Progenitor cell of endocrine pancreas (in vitro differentiated cells): ENCODE measurements around the gene GRWD1. TPM values are rescaled to one million over a fixed set of nuclear protein-coding genes. Genes with fewer than 3 reads are reported as not detected.
A peak's percentile ranks its signal among the peaks of the same experiment; 100 is the strongest.

Source experiments
- DNase-seq: peaks from one replicate; pipeline ENCODE4 v3.0.0; 2021; ENCODE audit warnings: low spot score; ENCODE audit not compliant: unreplicated experiment
- H3K27ac Mint-ChIP-seq: 2 replicates; pipeline ENCODE4 v1.8.0; 2021; ENCODE audit warnings: mild to moderate bottlenecking, moderate library complexity, mixed read lengths
- H3K27me3 Mint-ChIP-seq: 2 replicates; pipeline ENCODE4 v1.8.0; 2021; ENCODE audit warnings: mixed read lengths
- H3K36me3 Mint-ChIP-seq: 2 replicates; pipeline ENCODE4 v1.8.0; 2022; ENCODE audit warnings: mixed read lengths; ENCODE audit not compliant: insufficient read depth
- H3K4me1 Mint-ChIP-seq: 2 replicates; pipeline ENCODE4 v1.8.0; 2021; ENCODE audit warnings: low read depth, mixed read lengths
- H3K4me3 Mint-ChIP-seq: 2 replicates; pipeline ENCODE4 v1.8.0; 2021; ENCODE audit warnings: low read depth, mild to moderate bottlenecking, moderate library complexity, mixed read lengths
- H3K9me3 Mint-ChIP-seq: 2 replicates; pipeline ENCODE4 v1.8.0; 2021; ENCODE audit warnings: low read depth, mixed read lengths
- CTCF ChIP-seq: fragments of 200-600 bp; sonication (generic); IDR thresholded peaks from one replicate; pipeline ENCODE4 v1.5.0; 2021; ENCODE audit warnings: antibody characterized with exemption, mild to moderate bottlenecking; ENCODE audit not compliant: unreplicated experiment
- total RNA-seq: library from RNA; stranded (reverse); gene quantifications from 2 replicates; pipeline ENCODE4 v1.2.1, GENCODE V29; 2021

The GRWD1 gene
- total RNA-seq, 1 donor from 2014 or later = 35.9 TPM

- no peaks in the 10 kb centered on the region for H3K27me3 Mint-ChIP-seq
- no peaks in the 10 kb centered on the region for H3K9me3 Mint-ChIP-seq
- H3K27ac Mint-ChIP-seq = no peak overlapping the region
- no peak for TF ChIP-seq CTCF
- H3K36me3 Mint-ChIP-seq = peaks cover 16% of the 10 kb centered on the region
- DNase-seq = no peak
- H3K4me3 Mint-ChIP-seq = no peak overlapping the region
- H3K4me1 Mint-ChIP-seq = no peaks in the 10 kb centered on the region
Measured at GRCh38 chr19:48452289-48453190, 6.8 kb downstream of the GRWD1 start.

GRCh38 chr19:48454150-48454730, 8.5 kb downstream of the GRWD1 start:
- no peak for TF ChIP-seq CTCF
- no peaks in the 10 kb centered on the region for H3K27me3 Mint-ChIP-seq
- no peaks in the 10 kb centered on the region for H3K4me1 Mint-ChIP-seq
- H3K36me3 Mint-ChIP-seq = peaks cover 9% of the 10 kb centered on the region
- no peak overlapping the region for H3K27ac Mint-ChIP-seq
- DNase-seq = no peak
- H3K4me3 Mint-ChIP-seq = no peak overlapping the region
- no peaks in the 10 kb centered on the region for H3K9me3 Mint-ChIP-seq

- TF ChIP-seq CTCF = no peak
- Mint-ChIP-seq H3K4me3 (no peak within 1 kb of the TSS), H3K27me3 (no peaks in the 10 kb centered on the region), H3K36me3 (peaks cover 9% of the 10 kb centered on the region), H3K9me3 (no peaks in the 10 kb centered on the region), H3K4me1 (no peaks in the 10 kb centered on the region), H3K27ac (peak within 1 kb of the TSS; percentile 34)
- no peak for DNase-seq
Measured at GRCh38 chr19:48455171-48455907, 9.6 kb downstream of the GRWD1 start, which contains the start of gene KCNJ14. TSS of gene KCNJ14 (plus strand) at chr19:48455574. CDS start at chr19:48461725, 6,151 bp downstream.

- peaks cover 9% of the 10 kb centered on the region for H3K36me3 Mint-ChIP-seq
- H3K9me3 Mint-ChIP-seq = no peaks in the 10 kb centered on the region
- H3K4me3 Mint-ChIP-seq = no peak overlapping the region
- H3K27me3 Mint-ChIP-seq = no peaks in the 10 kb centered on the region
- no peaks in the 10 kb centered on the region for H3K4me1 Mint-ChIP-seq
- H3K27ac Mint-ChIP-seq = no peak overlapping the region
- DNase-seq = no peak
- TF ChIP-seq CTCF = no peak
Measured at GRCh38 chr19:48455908-48456562, 10.3 kb downstream of the GRWD1 start.

GRCh38 chr19:48456864-48457263, 11.1 kb downstream of the GRWD1 start:
- peaks cover 9% of the 10 kb centered on the region for H3K36me3 Mint-ChIP-seq
- no peak for DNase-seq
- H3K27me3 Mint-ChIP-seq = no peaks in the 10 kb centered on the region
- TF ChIP-seq CTCF = no peak
- H3K4me3 Mint-ChIP-seq = no peak overlapping the region
- H3K27ac Mint-ChIP-seq = no peak overlapping the region
- no peaks in the 10 kb centered on the region for H3K9me3 Mint-ChIP-seq
- H3K4me1 Mint-ChIP-seq = no peaks in the 10 kb centered on the region
